ENCODE measurements around the gene EFCAB13.

DNA sequence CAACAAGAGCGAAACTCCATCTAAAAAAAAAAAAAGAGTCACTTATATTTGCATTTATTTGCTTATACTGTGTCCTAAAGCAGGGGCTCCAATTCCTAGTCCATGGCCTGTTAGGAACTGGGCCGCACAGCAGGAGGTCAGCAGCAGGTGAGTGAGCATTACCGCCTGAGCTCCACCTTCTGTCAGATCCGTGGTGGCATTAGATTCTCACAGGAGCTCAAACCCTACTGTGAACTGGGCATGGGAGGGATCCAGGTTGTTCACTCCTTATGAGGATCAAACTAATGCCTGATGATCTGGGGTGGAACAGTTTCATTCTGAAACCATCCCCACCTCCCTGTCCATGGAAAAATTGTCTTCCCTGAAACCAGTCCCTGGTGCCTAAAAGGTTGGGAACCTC is 45.2 kb upstream of the EFCAB13 start:
- TF ChIP-seq, protein P1, sequence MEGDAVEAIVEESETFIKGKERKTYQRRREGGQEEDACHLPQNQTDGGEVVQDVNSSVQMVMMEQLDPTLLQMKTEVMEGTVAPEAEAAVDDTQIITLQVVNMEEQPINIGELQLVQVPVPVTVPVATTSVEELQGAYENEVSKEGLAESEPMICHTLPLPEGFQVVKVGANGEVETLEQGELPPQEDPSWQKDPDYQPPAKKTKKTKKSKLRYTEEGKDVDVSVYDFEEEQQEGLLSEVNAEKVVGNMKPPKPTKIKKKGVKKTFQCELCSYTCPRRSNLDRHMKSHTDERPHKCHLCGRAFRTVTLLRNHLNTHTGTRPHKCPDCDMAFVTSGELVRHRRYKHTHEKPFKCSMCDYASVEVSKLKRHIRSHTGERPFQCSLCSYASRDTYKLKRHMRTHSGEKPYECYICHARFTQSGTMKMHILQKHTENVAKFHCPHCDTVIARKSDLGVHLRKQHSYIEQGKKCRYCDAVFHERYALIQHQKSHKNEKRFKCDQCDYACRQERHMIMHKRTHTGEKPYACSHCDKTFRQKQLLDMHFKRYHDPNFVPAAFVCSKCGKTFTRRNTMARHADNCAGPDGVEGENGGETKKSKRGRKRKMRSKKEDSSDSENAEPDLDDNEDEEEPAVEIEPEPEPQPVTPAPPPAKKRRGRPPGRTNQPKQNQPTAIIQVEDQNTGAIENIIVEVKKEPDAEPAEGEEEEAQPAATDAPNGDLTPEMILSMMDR (IDR thresholded peaks at IDR 0.05): no peak
- TF ChIP-seq POLR2A (IDR thresholded peaks at IDR 0.05): no peak
